Loucy (cell line): Measurements from ENCODE around the gene SLC34A3.

Source experiments
- H2AFZ ChIP-seq: fragments of 200-600 bp; sonication (generic); 2 replicates; pipeline ENCODE4 v1.6.0; 2016; ENCODE audit warnings: antibody characterized with exemption, mild to moderate bottlenecking, low read length, moderate library complexity
- H3F3A ChIP-seq: fragments of 200-600 bp; 2 replicates; pipeline ENCODE4 v1.6.0; 2016; ENCODE audit warnings: antibody characterized with exemption, low read depth, mild to moderate bottlenecking
- H3K27me3 ChIP-seq: fragments of 200-600 bp; sonication (generic); 2 replicates; pipeline ENCODE4 v1.6.1; 2014; ENCODE audit warnings: low read length, mild to moderate bottlenecking; ENCODE audit not compliant: insufficient read depth, poor library complexity, severe bottlenecking
- H3K36me3 ChIP-seq: fragments of 200-600 bp; sonication (generic); 2 replicates; pipeline ENCODE4 v1.6.1; 2016; ENCODE audit warnings: low read length; ENCODE audit not compliant: insufficient read depth
- H3K4me1 ChIP-seq: fragments of 200-600 bp; sonication (generic); 2 replicates; pipeline ENCODE4 v1.5.1; 2014; ENCODE audit warnings: low read length, mild to moderate bottlenecking; ENCODE audit not compliant: insufficient read depth, poor library complexity, severe bottlenecking
- H3K4me2 ChIP-seq: fragments of 200-600 bp; sonication (generic); 2 replicates; pipeline ENCODE4 v1.6.0; 2014; ENCODE audit warnings: antibody characterized with exemption, low read length, low read depth, mild to moderate bottlenecking; ENCODE audit not compliant: poor library complexity, severe bottlenecking
- H3K4me3 ChIP-seq: fragments of 200-600 bp; sonication (generic); 2 replicates; pipeline ENCODE4 v1.5.1; 2014; ENCODE audit warnings: low read length, mild to moderate bottlenecking, mixed read lengths; ENCODE audit not compliant: poor library complexity, severe bottlenecking
- H3K79me2 ChIP-seq: fragments of 200-600 bp; sonication (generic); 2 replicates; pipeline ENCODE4 v1.6.1; 2014; ENCODE audit warnings: low read length; ENCODE audit not compliant: insufficient read depth
- H3K9ac ChIP-seq: fragments of 200-600 bp; sonication (generic); 2 replicates; pipeline ENCODE4 v1.6.0; 2014; ENCODE audit warnings: mild to moderate bottlenecking, low read depth, low read length, moderate library complexity; ENCODE audit not compliant: poor library complexity, severe bottlenecking
- H3K9me2 ChIP-seq: fragments of 200-600 bp; sonication (generic); replicated peaks from 2 replicates; pipeline ENCODE4 v1.6.1; 2016; ENCODE audit warnings: low read depth, low read length, mixed read lengths
- H3K9me3 ChIP-seq: fragments of 200-600 bp; sonication (generic); 2 replicates; pipeline ENCODE4 v1.6.1; 2014; ENCODE audit warnings: mild to moderate bottlenecking, antibody characterized with exemption, low read length, low read depth; ENCODE audit not compliant: insufficient read depth
- H4K20me1 ChIP-seq: fragments of 200-600 bp; sonication (generic); 2 replicates; pipeline ENCODE4 v1.6.0; 2014; ENCODE audit warnings: antibody characterized with exemption, low read length, mild to moderate bottlenecking; ENCODE audit not compliant: insufficient read depth, poor library complexity, severe bottlenecking
- CTCF ChIP-seq: fragments of 200-600 bp; sonication (generic); conservative IDR thresholded peaks from 2 replicates; pipeline ENCODE4 v1.5.1; 2014; ENCODE audit warnings: mild to moderate bottlenecking, antibody characterized with exemption, low read length
- EZH2phosphoT487 ChIP-seq: fragments of 200-600 bp; IDR thresholded peaks from 2 replicates; pipeline ENCODE4 v1.6.1; 2018; ENCODE audit warnings: antibody characterized with exemption, mild to moderate bottlenecking, moderate library complexity, borderline replicate concordance

The SLC34A3 gene

GRCh38 chr9:137251194-137251461, 20.4 kb downstream of the SLC34A3 start, which contains the start of gene STPG3:
STPG3 (plus strand) TSS chr9:137251286; CDS start chr9:137251287, 1 bp downstream.
- Histone ChIP-seq H3K9me3 (no peaks in the 10 kb centered on the region), H3K36me3 (no peaks in the 10 kb centered on the region), H3F3A (no peaks in the 10 kb centered on the region), H2AFZ (no peak within 1 kb of the TSS), H3K9me2 (no peaks in the 10 kb centered on the region), H3K27me3 (peaks cover 4% of the 10 kb centered on the region), H4K20me1 (peaks cover 7% of the 10 kb centered on the region), H3K4me1 (peaks cover 21% of the 10 kb centered on the region), H3K4me2 (no peak within 1 kb of the TSS), H3K79me2 (peaks cover 19% of the 10 kb centered on the region), H3K9ac (no peak within 1 kb of the TSS), H3K4me3 (no peak within 1 kb of the TSS)
- no peak for TF ChIP-seq EZH2phosphoT487
- TF ChIP-seq CTCF: no peak

GRCh38 chr9:137251490-137252268, 21.0 kb downstream of the SLC34A3 start:
- H4K20me1 ChIP-seq: peaks cover 12% of the 10 kb centered on the region
- peaks cover 25% of the 10 kb centered on the region for H3K79me2 ChIP-seq
- H3K4me2 ChIP-seq: no peak overlapping the region
- H3K9me3 ChIP-seq: no peaks in the 10 kb centered on the region
- peaks cover 26% of the 10 kb centered on the region for H3K4me1 ChIP-seq
- H3K9me2 ChIP-seq: no peaks in the 10 kb centered on the region
- no peaks in the 10 kb centered on the region for H3F3A ChIP-seq
- no peak overlapping the region for H3K4me3 ChIP-seq
- H3K9ac ChIP-seq: no peak overlapping the region
- no peaks in the 10 kb centered on the region for H3K36me3 ChIP-seq
- TF ChIP-seq EZH2phosphoT487 (no peak), CTCF (no peak)
- no peak overlapping the region for H2AFZ ChIP-seq
- H3K27me3 ChIP-seq: peaks cover 4% of the 10 kb centered on the region

- peak overlapping the region; percentile 97 for H3K4me2 ChIP-seq
- no peaks in the 10 kb centered on the region for H3K36me3 ChIP-seq
- no peaks in the 10 kb centered on the region for H3K9me3 ChIP-seq
- H3K9me2 ChIP-seq: no peaks in the 10 kb centered on the region
- H3K27me3 ChIP-seq: peaks cover 4% of the 10 kb centered on the region
- H3F3A ChIP-seq: no peaks in the 10 kb centered on the region
- H3K4me1 ChIP-seq: peaks cover 30% of the 10 kb centered on the region
- TF ChIP-seq CTCF (no peak), EZH2phosphoT487 (no peak)
- peaks cover 30% of the 10 kb centered on the region for H3K79me2 ChIP-seq
- no peak overlapping the region for H2AFZ ChIP-seq
- no peak overlapping the region for H3K9ac ChIP-seq
- peaks cover 15% of the 10 kb centered on the region for H4K20me1 ChIP-seq
- no peak overlapping the region for H3K4me3 ChIP-seq
These were observed 22.1 kb downstream of the SLC34A3 start for GRCh38 chr9:137252555-137253506.
